ENCODE measurements around the gene GALNT2.

The GALNT2 gene

GRCh38 chr1:230072296-230072695, 5.3 kb downstream of the GALNT2 start:
- no peak overlapping the region for H3K27ac ChIP-seq
- no peaks in the 10 kb centered on the region for H3K36me3 ChIP-seq (replicated peaks)
- TF ChIP-seq, protein P1, sequence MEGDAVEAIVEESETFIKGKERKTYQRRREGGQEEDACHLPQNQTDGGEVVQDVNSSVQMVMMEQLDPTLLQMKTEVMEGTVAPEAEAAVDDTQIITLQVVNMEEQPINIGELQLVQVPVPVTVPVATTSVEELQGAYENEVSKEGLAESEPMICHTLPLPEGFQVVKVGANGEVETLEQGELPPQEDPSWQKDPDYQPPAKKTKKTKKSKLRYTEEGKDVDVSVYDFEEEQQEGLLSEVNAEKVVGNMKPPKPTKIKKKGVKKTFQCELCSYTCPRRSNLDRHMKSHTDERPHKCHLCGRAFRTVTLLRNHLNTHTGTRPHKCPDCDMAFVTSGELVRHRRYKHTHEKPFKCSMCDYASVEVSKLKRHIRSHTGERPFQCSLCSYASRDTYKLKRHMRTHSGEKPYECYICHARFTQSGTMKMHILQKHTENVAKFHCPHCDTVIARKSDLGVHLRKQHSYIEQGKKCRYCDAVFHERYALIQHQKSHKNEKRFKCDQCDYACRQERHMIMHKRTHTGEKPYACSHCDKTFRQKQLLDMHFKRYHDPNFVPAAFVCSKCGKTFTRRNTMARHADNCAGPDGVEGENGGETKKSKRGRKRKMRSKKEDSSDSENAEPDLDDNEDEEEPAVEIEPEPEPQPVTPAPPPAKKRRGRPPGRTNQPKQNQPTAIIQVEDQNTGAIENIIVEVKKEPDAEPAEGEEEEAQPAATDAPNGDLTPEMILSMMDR (IDR thresholded peaks at IDR 0.05; ENCODE audit: low read depth, low read length, missing control alignments): no peak
- in situ Hi-C loops (cut with HindIII; ENCODE audit: low pct_ligation_motif_present, low sequenced_read_pairs): no loop called here
- DNase-seq: no peak
- no peaks in the 10 kb centered on the region for H3K27me3 ChIP-seq (replicated peaks)
- H3K4me3 ChIP-seq (ENCODE audit: low read depth, low read length): no peak overlapping the region

- Histone ChIP-seq H3K27me3 (replicated peaks) (no peaks in the 10 kb centered on the region), H3K36me3 (replicated peaks) (no peaks in the 10 kb centered on the region), H3K4me3 (ENCODE audit: low read depth, low read length) (no peak overlapping the region), H3K27ac (peak overlapping the region; percentile 9)
- no peak for DNase-seq
- TF ChIP-seq, protein P1 (IDR thresholded peaks at IDR 0.05; ENCODE audit: low read depth, low read length, missing control alignments): no peak
- in situ Hi-C loops (cut with HindIII; ENCODE audit: low pct_ligation_motif_present, low sequenced_read_pairs): no loop called here
Measured at GRCh38 chr1:230072866-230073265, 5.8 kb downstream of the GALNT2 start.

GRCh38 chr1:230073371-230074035, 6.5 kb downstream of the GALNT2 start:
- peak overlapping the region; percentile 82 for H3K27ac ChIP-seq
- no peaks in the 10 kb centered on the region for H3K36me3 ChIP-seq (replicated peaks)
- H3K4me3 ChIP-seq (ENCODE audit: low read depth, low read length): no peak overlapping the region
- H3K27me3 ChIP-seq (replicated peaks): no peaks in the 10 kb centered on the region
- in situ Hi-C loops (cut with HindIII; ENCODE audit: low pct_ligation_motif_present, low sequenced_read_pairs): no loop called here
- TF ChIP-seq, protein P1 (IDR thresholded peaks at IDR 0.05; ENCODE audit: low read depth, low read length, missing control alignments): no peak
- DNase-seq: peak; percentile 80

- H3K36me3 ChIP-seq (replicated peaks): no peaks in the 10 kb centered on the region
- TF ChIP-seq, protein P1 (IDR thresholded peaks at IDR 0.05; ENCODE audit: low read depth, low read length, missing control alignments): peak; percentile 14
- DNase-seq: no peak
- H3K4me3 ChIP-seq (ENCODE audit: low read depth, low read length): no peak overlapping the region
- no peaks in the 10 kb centered on the region for H3K27me3 ChIP-seq (replicated peaks)
- no peak overlapping the region for H3K27ac ChIP-seq
- in situ Hi-C loops (cut with HindIII; ENCODE audit: low pct_ligation_motif_present, low sequenced_read_pairs): no loop called here
Measured at GRCh38 chr1:230074270-230074669, 7.2 kb downstream of the GALNT2 start.

DNA sequence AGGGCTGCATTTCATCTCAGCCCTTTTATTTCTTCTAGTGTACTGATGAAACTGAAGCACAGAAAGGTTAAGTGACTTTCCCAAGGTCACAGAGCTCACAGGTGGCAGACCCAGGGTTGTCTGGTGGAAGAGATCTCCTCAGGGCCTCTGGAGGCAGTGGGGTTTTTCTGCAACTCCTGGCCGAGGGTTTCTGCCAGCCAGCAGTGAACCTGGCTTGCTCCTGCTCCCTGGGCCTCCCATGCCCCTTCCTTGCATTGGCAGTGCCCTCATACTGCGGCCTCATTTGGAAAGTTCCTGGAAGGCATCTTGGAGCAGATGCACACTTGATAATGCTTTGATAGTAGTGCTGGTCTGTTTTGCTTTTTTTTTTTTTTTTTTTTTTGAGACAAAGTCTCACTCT, 7.7 kb downstream of the GALNT2 start:
- Histone ChIP-seq H3K27me3 (replicated peaks) (no peaks in the 10 kb centered on the region), H3K4me3 (ENCODE audit: low read depth, low read length) (no peak overlapping the region), H3K27ac (no peak overlapping the region), H3K36me3 (replicated peaks) (no peaks in the 10 kb centered on the region)
- TF ChIP-seq, protein P1 (IDR thresholded peaks at IDR 0.05; ENCODE audit: low read depth, low read length, missing control alignments): no peak
- in situ Hi-C loops (cut with HindIII; ENCODE audit: low pct_ligation_motif_present, low sequenced_read_pairs): no loop called here
- no peak for DNase-seq

DNA sequence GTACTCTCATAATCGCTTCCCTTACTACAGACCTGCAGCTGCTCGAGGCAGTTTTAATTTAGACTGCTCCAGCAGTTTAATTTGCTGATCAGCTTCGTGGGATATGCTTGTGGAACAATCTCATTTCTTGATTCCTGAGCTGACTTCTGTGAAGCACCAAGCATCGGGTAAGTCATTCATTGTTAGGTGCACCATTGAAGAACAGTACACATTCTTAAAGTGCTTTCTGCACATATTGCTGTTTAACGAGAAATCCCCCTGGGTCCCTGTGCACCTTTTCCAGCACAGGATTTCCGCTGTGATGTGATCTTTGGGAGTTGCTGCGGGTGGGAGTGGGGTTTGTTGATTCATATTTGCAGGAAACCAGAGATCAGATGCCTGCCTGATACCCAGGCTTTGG, 9.1 kb downstream of the GALNT2 start:
- in situ Hi-C loops (cut with HindIII; ENCODE audit: low pct_ligation_motif_present, low sequenced_read_pairs): no loop called here
- no peak overlapping the region for H3K4me3 ChIP-seq (ENCODE audit: low read depth, low read length)
- no peaks in the 10 kb centered on the region for H3K36me3 ChIP-seq (replicated peaks)
- H3K27ac ChIP-seq: no peak overlapping the region
- no peaks in the 10 kb centered on the region for H3K27me3 ChIP-seq (replicated peaks)
- TF ChIP-seq, protein P1 (IDR thresholded peaks at IDR 0.05; ENCODE audit: low read depth, low read length, missing control alignments): no peak
- no peak for DNase-seq
